Breast epithelium (tissue), 4 donors: Measurements from ENCODE around the gene AJUBA. TPM values are rescaled to one million over a fixed set of nuclear protein-coding genes. Genes with fewer than 3 reads are reported as not detected.

Experiments used
- DNase-seq, 2 donors: peaks; one replicate each; pipeline ENCODE4 v3.0.0-alpha.2; 2019; ENCODE audit warnings: low spot score in 2 of 2
- H3K27ac ChIP-seq, 2 donors: fragments of 200-600 bp; sonication (generic) in 1 of 2; one replicate each; pipeline ENCODE4 v1.5.1; 2016 to 2019; ENCODE audit warnings: mild to moderate bottlenecking in 1 of 2
- H3K27me3 ChIP-seq, 2 donors: fragments of 200-600 bp; sonication (generic) in 1 of 2; one replicate each; pipeline versions ENCODE4 v1.5.1 to v1.6.0; 2017 to 2019; ENCODE audit warnings: control low read depth in 1 of 2, mild to moderate bottlenecking in 1 of 2
- H3K36me3 ChIP-seq: fragments of 200-600 bp; one replicate; pipeline ENCODE4 v1.5.1; 2019
- H3K4me1 ChIP-seq, 2 donors: fragments of 200-600 bp; sonication (generic); one replicate each; pipeline ENCODE4 v1.5.1; 2016 to 2019; ENCODE audit warnings: control low read depth in 1 of 2
- H3K4me3 ChIP-seq, 3 donors: fragments of 200-600 bp; sonication (generic); 1 replicate in 2 of 3; 2 replicates in 1 of 3; pipeline ENCODE4 v1.5.1; 2016 to 2019; ENCODE audit warnings: mild to moderate bottlenecking in 3 of 3, moderate library complexity in 2 of 3
- H3K9me3 ChIP-seq, 2 donors: fragments of 200-600 bp; sonication (generic) in 1 of 2; one replicate each; pipeline ENCODE4 v1.5.1; 2016 to 2019; ENCODE audit warnings: control low read depth in 1 of 2
- CTCF ChIP-seq, 3 donors: fragments of 450-650 bp; IDR thresholded peaks; one replicate each; pipeline ENCODE4 v1.5.1; 2016 to 2017; ENCODE audit warnings: antibody characterized with exemption in 3 of 3, mild to moderate bottlenecking in 3 of 3, moderate library complexity in 3 of 3
- POLR2A ChIP-seq: fragments of 450-650 bp; IDR thresholded peaks from one replicate; pipeline ENCODE4 v1.6.1; 2016; ENCODE audit warnings: antibody characterized with exemption, mild to moderate bottlenecking, moderate library complexity
- POLR2AphosphoS5 ChIP-seq, 3 donors: sonication (generic); formaldehyde crosslinking; IDR thresholded peaks; one replicate each; pipeline ENCODE4 v1.6.1; 2017; ENCODE audit warnings: antibody characterized with exemption in 3 of 3
- intact Hi-C: fragments of 100-400 bp; cut with DNase I; formaldehyde crosslinking; loops from one replicate; pipeline ENCODE4 v1.15.1; 2023; ENCODE audit warnings: low total_unique reads
- total RNA-seq, 3 donors: library from RNA; depleted of rRNA; stranded (reverse); fragments of >200 nt; gene quantifications; one replicate each; pipeline ENCODE4 v1.1.0, GENCODE V29; 2016

AJUBA gene
- total RNA-seq, 3 donors from 2014 or later, result 3.2 to 24.0 (median 18.7) TPM

DNA sequence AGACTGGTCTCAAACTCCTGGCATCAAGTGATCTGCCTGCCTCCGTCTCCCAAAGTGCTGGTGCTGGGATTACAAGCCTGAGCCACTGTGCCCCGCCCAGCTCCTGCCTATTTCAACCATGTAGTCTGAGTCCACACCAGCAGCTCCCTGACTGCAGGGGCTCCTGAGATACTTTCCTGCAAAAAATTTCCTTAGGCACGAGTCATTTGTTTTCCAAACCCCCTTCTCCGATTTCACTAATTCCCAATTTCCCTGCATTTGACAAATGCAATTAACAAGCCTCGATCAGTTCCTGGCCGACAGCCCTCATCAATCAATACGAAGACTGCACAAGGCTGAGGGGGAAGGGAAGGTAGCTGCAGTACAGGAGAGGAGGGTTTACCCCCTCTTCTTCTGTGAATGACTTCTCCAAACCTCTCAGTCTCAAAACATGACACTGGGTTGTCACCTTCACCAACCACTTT, 42.3 kb upstream of the AJUBA start:
- Histone ChIP-seq H3K9me3 (no peaks in the 10 kb centered on the region), H3K4me1 (no peaks in the 10 kb centered on the region), H3K4me3 (no peak overlapping the region), H3K36me3 (no peaks in the 10 kb centered on the region), H3K27ac (no peak overlapping the region), H3K27me3 (no peaks in the 10 kb centered on the region)
- no peak for TF ChIP-seq CTCF (IDR thresholded peaks at IDR 0.05)
- TF ChIP-seq POLR2AphosphoS5 (IDR thresholded peaks at IDR 0.05), result no peak
- no peak for TF ChIP-seq POLR2A
- intact Hi-C loops, result no loop called here
- no peak for DNase-seq

- H3K9me3 ChIP-seq, result no peaks in the 10 kb centered on the region
- no peaks in the 10 kb centered on the region for H3K36me3 ChIP-seq
- TF ChIP-seq POLR2AphosphoS5 (IDR thresholded peaks at IDR 0.05) (no peak), POLR2A (no peak), CTCF (IDR thresholded peaks at IDR 0.05) (no peak)
Measured at GRCh38 chr14:23023795-23024152, 41.4 kb upstream of the AJUBA start.

DNA sequence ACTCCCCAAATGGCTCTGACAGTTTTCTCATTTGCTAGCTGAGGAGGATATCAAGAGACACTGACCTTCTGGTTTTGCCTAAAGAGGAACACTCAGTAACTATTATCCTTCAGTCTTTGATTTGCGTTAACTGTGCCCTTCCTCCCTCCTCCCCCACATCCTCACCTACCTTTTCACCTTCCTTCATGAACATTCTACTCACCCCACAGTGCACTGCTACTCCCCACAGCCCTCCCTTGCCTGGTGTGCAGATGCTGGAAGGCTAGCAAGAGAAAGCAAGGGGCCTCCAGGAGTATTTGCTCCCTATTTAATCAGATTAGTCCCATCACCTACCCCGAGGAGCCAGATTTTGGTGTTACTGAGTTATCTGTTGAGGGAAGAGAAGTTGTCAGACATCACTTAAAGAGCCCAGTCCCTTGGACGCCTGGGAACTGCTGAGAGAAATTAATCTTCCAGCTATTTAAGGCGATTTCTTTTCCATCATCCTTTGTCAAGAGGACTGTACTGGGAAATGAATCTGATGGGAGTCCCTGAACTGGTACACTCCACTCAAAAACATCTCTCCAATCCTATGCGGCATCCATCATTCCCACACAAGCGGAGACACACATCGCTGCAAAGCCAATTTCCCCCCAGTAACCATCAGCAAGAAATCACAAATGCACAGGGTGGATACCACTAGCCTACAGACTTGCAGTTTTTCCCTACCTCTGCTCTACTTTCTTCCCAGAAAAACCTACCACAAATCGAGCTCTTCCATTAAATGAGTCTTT, 40.9 kb upstream of the AJUBA start:
- intact Hi-C loops, result no loop called here
- Histone ChIP-seq H3K9me3 (no peaks in the 10 kb centered on the region), H3K27ac (no peak overlapping the region), H3K4me3 (no peak overlapping the region), H3K36me3 (no peaks in the 10 kb centered on the region), H3K4me1 (no peaks in the 10 kb centered on the region), H3K27me3 (no peaks in the 10 kb centered on the region)
- TF ChIP-seq POLR2A (no peak), POLR2AphosphoS5 (IDR thresholded peaks at IDR 0.05) (no peak), CTCF (IDR thresholded peaks at IDR 0.05) (no peak)
- DNase-seq, result no peak

More at GRCh38 chr14:23023795-23024152, 41.4 kb upstream of the AJUBA start:
- no peak for DNase-seq
- intact Hi-C loops, result no loop called here
- no peak overlapping the region for H3K27ac ChIP-seq
- H3K4me1 ChIP-seq, result no peaks in the 10 kb centered on the region
- H3K4me3 ChIP-seq, result no peak overlapping the region
- H3K27me3 ChIP-seq, result no peaks in the 10 kb centered on the region

DNA sequence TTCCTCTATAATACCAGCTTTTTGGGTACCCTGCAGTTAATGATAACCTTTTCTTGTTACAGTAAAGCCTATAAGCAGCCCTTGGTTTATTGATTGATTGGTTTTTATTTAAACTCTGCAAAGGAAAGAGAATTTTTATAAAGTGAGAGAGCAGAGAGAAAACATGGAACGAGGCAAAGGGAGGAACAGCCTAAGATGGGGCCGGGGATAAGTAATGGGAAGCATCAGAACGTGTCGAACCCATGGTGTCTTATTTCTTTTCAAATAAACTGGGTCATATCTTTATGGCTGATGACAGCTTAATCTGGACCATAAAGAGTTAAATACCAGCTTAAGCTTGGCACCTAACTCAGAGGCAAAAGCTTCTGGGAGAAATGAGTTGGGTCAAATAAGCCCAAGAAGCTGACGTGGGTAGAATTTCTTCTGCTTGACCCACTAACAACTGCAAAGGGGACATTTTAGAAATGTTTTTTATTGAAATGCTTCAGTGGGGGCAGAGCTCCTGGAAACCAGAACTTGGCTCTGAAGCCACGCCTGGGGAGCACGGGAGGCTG, 39.6 kb upstream of the AJUBA start:
- no peak for DNase-seq
- Histone ChIP-seq H3K4me1 (no peaks in the 10 kb centered on the region), H3K9me3 (no peaks in the 10 kb centered on the region), H3K27ac (no peak overlapping the region), H3K27me3 (no peaks in the 10 kb centered on the region), H3K4me3 (no peak overlapping the region), H3K36me3 (no peaks in the 10 kb centered on the region)
- intact Hi-C loops, result no loop called here
- TF ChIP-seq POLR2AphosphoS5 (IDR thresholded peaks at IDR 0.05) (no peak), CTCF (IDR thresholded peaks at IDR 0.05) (no peak), POLR2A (no peak)

GRCh38 chr14:23021434-23021833, 39.1 kb upstream of the AJUBA start:
- TF ChIP-seq POLR2A, result no peak
- H3K27ac ChIP-seq, result no peak overlapping the region
- H3K27me3 ChIP-seq, result no peaks in the 10 kb centered on the region
- H3K9me3 ChIP-seq, result no peaks in the 10 kb centered on the region
- DNase-seq, result no peak
- intact Hi-C loops, result no loop called here
- H3K4me3 ChIP-seq, result no peak overlapping the region
- H3K36me3 ChIP-seq, result no peaks in the 10 kb centered on the region
- H3K4me1 ChIP-seq, result no peaks in the 10 kb centered on the region
